ENCODE measurements around the gene RNF150.

RNF150 gene

DNA sequence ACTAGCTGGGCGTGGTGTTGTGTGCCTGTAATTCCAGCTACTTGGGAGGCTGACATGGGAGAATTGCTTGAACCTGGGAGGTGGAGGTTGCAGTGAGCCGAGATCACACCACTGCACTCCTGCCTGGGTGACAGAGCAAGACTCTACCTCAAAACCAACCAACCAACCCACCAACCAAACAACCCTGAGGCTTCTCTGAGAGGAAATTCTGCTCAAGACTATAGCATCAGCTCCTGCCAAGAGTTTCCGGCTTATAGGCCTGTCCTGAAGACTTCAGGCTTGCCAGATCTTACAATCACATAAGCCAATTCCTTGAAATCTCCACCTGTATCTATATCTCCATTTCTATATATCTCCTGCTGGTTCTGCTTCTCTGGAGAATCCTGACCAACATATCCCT is 203.3 kb downstream of the RNF150 start:
- Histone ChIP-seq H3K4me3 (ENCODE audit: insufficient read length, low read depth) (no peak overlapping the region), H3K9ac (ENCODE audit: insufficient read length, low read depth) (no peak overlapping the region), H3K4me1 (ENCODE audit: insufficient read depth, insufficient read length) (no peaks in the 10 kb centered on the region), H3K27me3 (ENCODE audit: insufficient read depth, insufficient read length) (no peaks in the 10 kb centered on the region), H3K9me3 (ENCODE audit: insufficient read depth, low read length) (no peaks in the 10 kb centered on the region), H3K36me3 (ENCODE audit: insufficient read depth, insufficient read length, low read length) (no peaks in the 10 kb centered on the region)
- no peak for TF ChIP-seq ZNF274 (IDR thresholded peaks at IDR 0.05; ENCODE audit: low read depth, low read length)
- no peak for TF ChIP-seq YY1 (IDR thresholded peaks at IDR 0.05; ENCODE audit: insufficient read depth, insufficient read length)
- no peak for TF ChIP-seq SUZ12 (IDR thresholded peaks at IDR 0.05; ENCODE audit: extremely low read depth, insufficient read depth, insufficient read length)
- DNase-seq (ENCODE audit: low read depth, low spot score), result no peak

DNA sequence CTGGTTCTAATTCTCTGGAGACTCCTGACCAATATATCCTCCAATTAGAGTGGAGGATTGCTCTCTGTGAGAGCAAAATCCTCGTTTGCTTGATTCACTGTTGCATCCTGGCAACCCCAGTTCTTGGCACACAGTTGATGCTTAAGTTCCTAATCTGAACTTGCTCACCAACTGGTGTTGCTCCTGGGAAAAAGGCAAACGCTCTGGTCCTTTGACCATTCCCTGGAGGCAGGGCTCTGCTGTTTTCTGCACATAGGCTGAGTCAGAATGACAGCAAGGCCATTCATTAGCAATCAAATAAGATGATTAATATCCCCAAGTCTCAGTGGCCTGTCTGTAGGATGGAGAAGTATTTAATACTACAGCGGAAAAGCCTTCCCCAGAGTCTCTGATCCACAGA is 204.4 kb downstream of the RNF150 start:
- no peak overlapping the region for H3K4me3 ChIP-seq (ENCODE audit: insufficient read length, low read depth)
- H3K27me3 ChIP-seq (ENCODE audit: insufficient read depth, insufficient read length), result no peaks in the 10 kb centered on the region
- H3K9ac ChIP-seq (ENCODE audit: insufficient read length, low read depth), result no peak overlapping the region
- H3K4me1 ChIP-seq (ENCODE audit: insufficient read depth, insufficient read length), result no peaks in the 10 kb centered on the region
- no peaks in the 10 kb centered on the region for H3K9me3 ChIP-seq (ENCODE audit: insufficient read depth, low read length)
- no peak for DNase-seq (ENCODE audit: low read depth, low spot score)
- H3K36me3 ChIP-seq (ENCODE audit: insufficient read depth, insufficient read length, low read length), result no peaks in the 10 kb centered on the region
- TF ChIP-seq YY1 (IDR thresholded peaks at IDR 0.05; ENCODE audit: insufficient read depth, insufficient read length) (no peak), ZNF274 (IDR thresholded peaks at IDR 0.05; ENCODE audit: low read depth, low read length) (no peak), SUZ12 (IDR thresholded peaks at IDR 0.05; ENCODE audit: extremely low read depth, insufficient read depth, insufficient read length) (no peak)

GRCh38 chr4:140926672-140927071 is 206.6 kb downstream of the RNF150 start:
- no peaks in the 10 kb centered on the region for H3K36me3 ChIP-seq (ENCODE audit: insufficient read depth, insufficient read length, low read length)
- DNase-seq (ENCODE audit: low read depth, low spot score), result peak; percentile 2
- H3K9ac ChIP-seq (ENCODE audit: insufficient read length, low read depth), result no peak overlapping the region
- no peak overlapping the region for H3K4me3 ChIP-seq (ENCODE audit: insufficient read length, low read depth)
- TF ChIP-seq YY1 (IDR thresholded peaks at IDR 0.05; ENCODE audit: insufficient read depth, insufficient read length), result no peak
- no peaks in the 10 kb centered on the region for H3K4me1 ChIP-seq (ENCODE audit: insufficient read depth, insufficient read length)
- no peaks in the 10 kb centered on the region for H3K9me3 ChIP-seq (ENCODE audit: insufficient read depth, low read length)
- H3K27me3 ChIP-seq (ENCODE audit: insufficient read depth, insufficient read length), result no peaks in the 10 kb centered on the region

- no peak for DNase-seq (ENCODE audit: low read depth, low spot score)
- Histone ChIP-seq H3K4me3 (ENCODE audit: insufficient read length, low read depth) (no peak overlapping the region), H3K27me3 (ENCODE audit: insufficient read depth, insufficient read length) (no peaks in the 10 kb centered on the region), H3K36me3 (ENCODE audit: insufficient read depth, insufficient read length, low read length) (no peaks in the 10 kb centered on the region), H3K4me1 (ENCODE audit: insufficient read depth, insufficient read length) (no peaks in the 10 kb centered on the region), H3K9ac (ENCODE audit: insufficient read length, low read depth) (no peak overlapping the region), H3K9me3 (ENCODE audit: insufficient read depth, low read length) (no peaks in the 10 kb centered on the region)
- TF ChIP-seq SUZ12 (IDR thresholded peaks at IDR 0.05; ENCODE audit: extremely low read depth, insufficient read depth, insufficient read length) (no peak), ZNF274 (IDR thresholded peaks at IDR 0.05; ENCODE audit: low read depth, low read length) (no peak), YY1 (IDR thresholded peaks at IDR 0.05; ENCODE audit: insufficient read depth, insufficient read length) (no peak)
These were observed 207.9 kb downstream of the RNF150 start for GRCh38 chr4:140925417-140925816.

DNA sequence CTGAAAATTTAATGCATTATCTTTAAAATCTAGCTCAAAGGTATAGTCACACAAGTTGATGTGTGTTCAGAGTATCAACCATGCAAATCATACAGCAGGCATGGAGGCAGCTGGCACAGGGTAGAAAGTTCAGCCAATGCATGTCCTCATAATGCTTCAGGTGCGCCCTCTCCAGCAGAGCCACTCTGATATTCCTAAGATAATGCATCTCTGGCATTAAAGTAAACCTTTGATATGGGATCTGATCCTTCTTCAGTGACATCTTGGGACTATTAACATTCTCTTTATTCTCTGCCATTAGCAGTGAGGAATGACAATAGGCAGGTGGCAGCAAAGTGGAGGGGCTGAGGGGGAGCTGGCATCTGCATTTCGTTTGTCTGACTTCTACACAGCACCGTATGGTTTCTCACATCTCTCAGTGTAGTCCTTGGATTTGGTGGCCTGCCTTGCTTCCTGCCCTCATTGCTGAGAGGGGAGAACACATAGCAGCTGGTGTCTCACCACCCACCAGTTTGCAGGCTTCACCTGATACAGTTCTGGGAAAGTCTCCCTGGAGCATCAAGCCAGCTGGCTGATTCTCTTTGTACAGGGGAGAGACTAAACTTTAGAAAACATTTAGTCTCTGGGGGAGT is 208.4 kb downstream of the RNF150 start:
- Histone ChIP-seq H3K9ac (ENCODE audit: insufficient read length, low read depth) (no peak overlapping the region), H3K9me3 (ENCODE audit: insufficient read depth, low read length) (no peaks in the 10 kb centered on the region), H3K4me3 (ENCODE audit: insufficient read length, low read depth) (no peak overlapping the region), H3K27me3 (ENCODE audit: insufficient read depth, insufficient read length) (no peaks in the 10 kb centered on the region), H3K36me3 (ENCODE audit: insufficient read depth, insufficient read length, low read length) (no peaks in the 10 kb centered on the region), H3K4me1 (ENCODE audit: insufficient read depth, insufficient read length) (no peaks in the 10 kb centered on the region)
- peak; percentile 1 for DNase-seq (ENCODE audit: low read depth, low spot score)
- no peak for TF ChIP-seq YY1 (IDR thresholded peaks at IDR 0.05; ENCODE audit: insufficient read depth, insufficient read length)
- no peak for TF ChIP-seq ZNF274 (IDR thresholded peaks at IDR 0.05; ENCODE audit: low read depth, low read length)

- H3K4me3 ChIP-seq (ENCODE audit: insufficient read length, low read depth), result no peak overlapping the region
- no peak overlapping the region for H3K9ac ChIP-seq (ENCODE audit: insufficient read length, low read depth)
- DNase-seq (ENCODE audit: low read depth, low spot score), result no peak
- no peaks in the 10 kb centered on the region for H3K9me3 ChIP-seq (ENCODE audit: insufficient read depth, low read length)
- no peak for TF ChIP-seq SUZ12 (IDR thresholded peaks at IDR 0.05; ENCODE audit: extremely low read depth, insufficient read depth, insufficient read length)
- no peak for TF ChIP-seq YY1 (IDR thresholded peaks at IDR 0.05; ENCODE audit: insufficient read depth, insufficient read length)
- TF ChIP-seq ZNF274 (IDR thresholded peaks at IDR 0.05; ENCODE audit: low read depth, low read length), result no peak
- H3K36me3 ChIP-seq (ENCODE audit: insufficient read depth, insufficient read length, low read length), result no peaks in the 10 kb centered on the region
- H3K4me1 ChIP-seq (ENCODE audit: insufficient read depth, insufficient read length), result no peaks in the 10 kb centered on the region
- H3K27me3 ChIP-seq (ENCODE audit: insufficient read depth, insufficient read length), result no peaks in the 10 kb centered on the region
These were observed 226.0 kb downstream of the RNF150 start for GRCh38 chr4:140906993-140907962.

GRCh38 chr4:140904904-140905303 is 228.4 kb downstream of the RNF150 start:
- H3K27me3 ChIP-seq (ENCODE audit: insufficient read depth, insufficient read length), result no peaks in the 10 kb centered on the region
- TF ChIP-seq SUZ12 (IDR thresholded peaks at IDR 0.05; ENCODE audit: extremely low read depth, insufficient read depth, insufficient read length) (no peak), ZNF274 (IDR thresholded peaks at IDR 0.05; ENCODE audit: low read depth, low read length) (no peak), YY1 (IDR thresholded peaks at IDR 0.05; ENCODE audit: insufficient read depth, insufficient read length) (no peak)
- no peak overlapping the region for H3K9ac ChIP-seq (ENCODE audit: insufficient read length, low read depth)
- no peaks in the 10 kb centered on the region for H3K9me3 ChIP-seq (ENCODE audit: insufficient read depth, low read length)
- no peak for DNase-seq (ENCODE audit: low read depth, low spot score)
- no peaks in the 10 kb centered on the region for H3K36me3 ChIP-seq (ENCODE audit: insufficient read depth, insufficient read length, low read length)
- no peaks in the 10 kb centered on the region for H3K4me1 ChIP-seq (ENCODE audit: insufficient read depth, insufficient read length)
- H3K4me3 ChIP-seq (ENCODE audit: insufficient read length, low read depth), result no peak overlapping the region

Measured in NT2/D1 (cell line).